PC-9 (cell line): Measurements from ENCODE around the gene NOP53.

Experiments used
- EZH2 ChIP-seq: fragments of 200-600 bp; sonication (generic); IDR thresholded peaks from 2 replicates; pipeline ENCODE4 v1.8.0; 2017; ENCODE audit warnings: antibody characterized with exemption, low read depth
- TF ChIP-seq, protein P1 (sequence below): fragments of 200-600 bp; sonication (generic); conservative IDR thresholded peaks from 2 replicates; pipeline ENCODE4 v1.6.1; 2017; ENCODE audit warnings: mixed run types, antibody characterized with exemption, mild to moderate bottlenecking, moderate library complexity

DNA sequence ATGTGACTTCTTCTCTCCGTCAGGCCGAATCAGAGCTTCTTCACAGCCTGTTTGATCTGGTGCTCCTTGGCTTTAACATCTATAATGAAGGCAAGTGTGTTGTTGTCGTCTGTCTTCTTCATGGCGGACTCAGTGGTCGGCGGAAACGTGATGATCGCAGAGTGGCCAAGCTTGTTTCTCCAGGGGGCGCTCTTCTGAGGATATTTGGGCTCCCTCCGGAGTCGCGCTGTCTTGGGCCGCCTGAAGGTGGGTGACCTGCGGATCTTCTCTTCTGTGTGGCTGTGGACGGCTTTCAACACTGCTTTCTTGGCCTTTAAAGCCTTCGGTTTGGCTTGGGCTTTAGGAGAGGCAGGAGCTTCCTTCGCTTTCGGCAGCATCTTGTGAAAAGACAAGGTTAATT lies 49.2 kb downstream of the NOP53 start:
- TF ChIP-seq, protein P1, sequence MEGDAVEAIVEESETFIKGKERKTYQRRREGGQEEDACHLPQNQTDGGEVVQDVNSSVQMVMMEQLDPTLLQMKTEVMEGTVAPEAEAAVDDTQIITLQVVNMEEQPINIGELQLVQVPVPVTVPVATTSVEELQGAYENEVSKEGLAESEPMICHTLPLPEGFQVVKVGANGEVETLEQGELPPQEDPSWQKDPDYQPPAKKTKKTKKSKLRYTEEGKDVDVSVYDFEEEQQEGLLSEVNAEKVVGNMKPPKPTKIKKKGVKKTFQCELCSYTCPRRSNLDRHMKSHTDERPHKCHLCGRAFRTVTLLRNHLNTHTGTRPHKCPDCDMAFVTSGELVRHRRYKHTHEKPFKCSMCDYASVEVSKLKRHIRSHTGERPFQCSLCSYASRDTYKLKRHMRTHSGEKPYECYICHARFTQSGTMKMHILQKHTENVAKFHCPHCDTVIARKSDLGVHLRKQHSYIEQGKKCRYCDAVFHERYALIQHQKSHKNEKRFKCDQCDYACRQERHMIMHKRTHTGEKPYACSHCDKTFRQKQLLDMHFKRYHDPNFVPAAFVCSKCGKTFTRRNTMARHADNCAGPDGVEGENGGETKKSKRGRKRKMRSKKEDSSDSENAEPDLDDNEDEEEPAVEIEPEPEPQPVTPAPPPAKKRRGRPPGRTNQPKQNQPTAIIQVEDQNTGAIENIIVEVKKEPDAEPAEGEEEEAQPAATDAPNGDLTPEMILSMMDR: peak; percentile 24; the same call in 1 of the 2 replicates
- no peak for TF ChIP-seq EZH2
